ENCODE measurements around the gene SDHC. TPM values are rescaled to one million over a fixed set of nuclear protein-coding genes. Genes with fewer than 3 reads are reported as not detected.

Gene SDHC
- total and polyA plus RNA-seq, 7 experiments from 2014 or later: 66.3 to 274 (median 108) TPM

GRCh38 chr1:161274874-161275273, 39.3 kb upstream of the SDHC start:
- Mint-ChIP-seq H3K9me3 (no peaks in the 10 kb centered on the region), H3K4me1 (no peaks in the 10 kb centered on the region), H3K27ac (no peak overlapping the region), H3K4me3 (no peak overlapping the region), H3K36me3 (peaks cover 0 to 4% (median 0%) of the 10 kb centered on the region in 5 donors), H3K27me3 (peaks cover 0 to 38% (median 6%) of the 10 kb centered on the region in 5 donors)
- Histone ChIP-seq H3K27me3 (ENCODE audit: control insufficient read depth in 2 of 2, insufficient read depth in 2 of 2, low read length in 2 of 2) (no peaks in the 10 kb centered on the region), H3K36me3 (ENCODE audit: control insufficient read depth in 2 of 3, insufficient read depth in 3 of 3, low read length in 3 of 3) (no peaks in the 10 kb centered on the region), H3K9me3 (ENCODE audit: control insufficient read depth in 2 of 3, low read length in 3 of 3) (no peaks in the 10 kb centered on the region), H3K27ac (ENCODE audit: low read depth, low read length) (no peak overlapping the region), H3K4me3 (ENCODE audit: low read length) (no peak overlapping the region), H3K4me1 (ENCODE audit: control insufficient read depth in 2 of 2, insufficient read depth in 2 of 2, low read length in 2 of 2) (no peaks in the 10 kb centered on the region)
- ChIA-PET CTCF (no interaction called here), POLR2A (no interaction called here)
- intact Hi-C loops (cut with micrococcal nuclease): no loop called here
- no peak for DNase-seq
- ATAC-seq: no peak

- intact Hi-C loops (cut with micrococcal nuclease): no loop called here
- Histone ChIP-seq H3K27ac (ENCODE audit: low read depth, low read length) (no peak overlapping the region), H3K4me1 (ENCODE audit: control insufficient read depth in 2 of 2, insufficient read depth in 2 of 2, low read length in 2 of 2) (no peaks in the 10 kb centered on the region), H3K9me3 (ENCODE audit: control insufficient read depth in 2 of 3, low read length in 3 of 3) (no peaks in the 10 kb centered on the region), H3K4me3 (ENCODE audit: low read length) (no peak overlapping the region), H3K36me3 (ENCODE audit: control insufficient read depth in 2 of 3, insufficient read depth in 3 of 3, low read length in 3 of 3) (no peaks in the 10 kb centered on the region), H3K27me3 (ENCODE audit: control insufficient read depth in 2 of 2, insufficient read depth in 2 of 2, low read length in 2 of 2) (no peaks in the 10 kb centered on the region)
- H3K4me1 Mint-ChIP-seq: peaks cover 0 to 5% (median 0%) of the 10 kb centered on the region in 7 donors
- no peak overlapping the region for H3K27ac Mint-ChIP-seq
- ATAC-seq (no peak), DNase-seq (no peak)
- no peaks in the 10 kb centered on the region for H3K9me3 Mint-ChIP-seq
- H3K36me3 Mint-ChIP-seq: peaks cover 0 to 28% (median 13%) of the 10 kb centered on the region in 5 donors
- H3K4me3 Mint-ChIP-seq: no peak overlapping the region
- POLR2A ChIA-PET: interaction anchor here (0.6 kb wide), 1 partner anchor 95 kb away, joined by 4 read pairs; no protein-coding TSS in a partner anchor
- CTCF ChIA-PET: interaction anchor here (0.6 to 1.6 kb wide), 2 partner anchors 52 to 111 kb away, joined by 3 read pairs; no protein-coding TSS in a partner anchor
- peaks cover 0 to 24% (median 0%) of the 10 kb centered on the region in 5 donors for H3K27me3 Mint-ChIP-seq
Measured at GRCh38 chr1:161282991-161283390, 31.2 kb upstream of the SDHC start.

GRCh38 chr1:161285113-161285512, 29.1 kb upstream of the SDHC start:
- no peaks in the 10 kb centered on the region for H3K27me3 ChIP-seq (ENCODE audit: control insufficient read depth in 2 of 2, insufficient read depth in 2 of 2, low read length in 2 of 2)
- H3K36me3 Mint-ChIP-seq: peaks cover 0 to 23% (median 13%) of the 10 kb centered on the region in 5 donors
- H3K9me3 ChIP-seq (ENCODE audit: control insufficient read depth in 2 of 3, low read length in 3 of 3): no peaks in the 10 kb centered on the region
- peaks cover 0 to 15% (median 0%) of the 10 kb centered on the region in 5 donors for H3K27me3 Mint-ChIP-seq
- H3K9me3 Mint-ChIP-seq: no peaks in the 10 kb centered on the region
- DNase-seq (no peak), ATAC-seq (no peak)
- CTCF ChIA-PET: no interaction called here
- no peak overlapping the region for H3K27ac ChIP-seq (ENCODE audit: low read depth, low read length)
- POLR2A ChIA-PET: no interaction called here
- no peak overlapping the region for H3K27ac Mint-ChIP-seq
- no peak overlapping the region for H3K4me3 ChIP-seq (ENCODE audit: low read length)
- no peaks in the 10 kb centered on the region for H3K4me1 ChIP-seq (ENCODE audit: control insufficient read depth in 2 of 2, insufficient read depth in 2 of 2, low read length in 2 of 2)
- intact Hi-C loops (cut with micrococcal nuclease): no loop called here
- no peak overlapping the region for H3K4me3 Mint-ChIP-seq
- no peaks in the 10 kb centered on the region for H3K36me3 ChIP-seq (ENCODE audit: control insufficient read depth in 2 of 3, insufficient read depth in 3 of 3, low read length in 3 of 3)
- H3K4me1 Mint-ChIP-seq: peaks cover 0 to 5% (median 0%) of the 10 kb centered on the region in 7 donors

GRCh38 chr1:161285521-161285920, 28.7 kb upstream of the SDHC start:
- no peak overlapping the region for H3K27ac ChIP-seq (ENCODE audit: low read depth, low read length)
- intact Hi-C loops (cut with micrococcal nuclease): no loop called here

GRCh38 chr1:161287482-161288054, 26.6 kb upstream of the SDHC start:
- no peaks in the 10 kb centered on the region for H3K27me3 ChIP-seq (ENCODE audit: control insufficient read depth in 2 of 2, insufficient read depth in 2 of 2, low read length in 2 of 2)
- Mint-ChIP-seq H3K27ac (no peak overlapping the region), H3K4me3 (no peak overlapping the region), H3K9me3 (peaks cover 0 to 3% (median 0%) of the 10 kb centered on the region in 11 donors), H3K4me1 (peaks cover 0 to 9% (median 0%) of the 10 kb centered on the region in 7 donors), H3K36me3 (peaks cover 0 to 21% (median 12%) of the 10 kb centered on the region in 5 donors), H3K27me3 (peaks cover 0 to 12% (median 0%) of the 10 kb centered on the region in 5 donors)
- H3K36me3 ChIP-seq (ENCODE audit: control insufficient read depth in 2 of 3, insufficient read depth in 3 of 3, low read length in 3 of 3): no peaks in the 10 kb centered on the region
- H3K4me1 ChIP-seq (ENCODE audit: control insufficient read depth in 2 of 2, insufficient read depth in 2 of 2, low read length in 2 of 2): no peaks in the 10 kb centered on the region
- ATAC-seq: no peak
- ChIA-PET POLR2A (interaction anchor here (0.6 to 1.4 kb wide), 3 partner anchors 18 to 67 kb away, joined by 3 read pairs; no protein-coding TSS in a partner anchor), CTCF (interaction anchor here (1.1 kb wide), 1 partner anchor 39 kb away, joined by 3 read pairs; no protein-coding TSS in a partner anchor)
- no peak overlapping the region for H3K27ac ChIP-seq (ENCODE audit: low read depth, low read length)
- DNase-seq: no peak
- H3K4me3 ChIP-seq (ENCODE audit: low read length): no peak overlapping the region
- intact Hi-C loops (cut with micrococcal nuclease): no loop called here
- H3K9me3 ChIP-seq (ENCODE audit: control insufficient read depth in 2 of 3, low read length in 3 of 3): no peaks in the 10 kb centered on the region

More at GRCh38 chr1:161285521-161285920, 28.7 kb upstream of the SDHC start:
- Mint-ChIP-seq H3K27ac (no peak overlapping the region), H3K36me3 (peaks cover 0 to 19% (median 13%) of the 10 kb centered on the region in 5 donors), H3K4me1 (peaks cover 0 to 5% (median 0%) of the 10 kb centered on the region in 7 donors), H3K9me3 (no peaks in the 10 kb centered on the region), H3K27me3 (peaks cover 0 to 12% (median 0%) of the 10 kb centered on the region in 5 donors), H3K4me3 (no peak overlapping the region)
- CTCF ChIA-PET: interaction anchor here (0.6 kb wide), 1 partner anchor 279 kb away, joined by 3 read pairs; no protein-coding TSS in a partner anchor
- no peak for ATAC-seq
- Histone ChIP-seq H3K36me3 (ENCODE audit: control insufficient read depth in 2 of 3, insufficient read depth in 3 of 3, low read length in 3 of 3) (no peaks in the 10 kb centered on the region), H3K4me3 (ENCODE audit: low read length) (no peak overlapping the region), H3K9me3 (ENCODE audit: control insufficient read depth in 2 of 3, low read length in 3 of 3) (no peaks in the 10 kb centered on the region), H3K27me3 (ENCODE audit: control insufficient read depth in 2 of 2, insufficient read depth in 2 of 2, low read length in 2 of 2) (no peaks in the 10 kb centered on the region), H3K4me1 (ENCODE audit: control insufficient read depth in 2 of 2, insufficient read depth in 2 of 2, low read length in 2 of 2) (no peaks in the 10 kb centered on the region)
- POLR2A ChIA-PET: no interaction called here
- no peak for DNase-seq

- Histone ChIP-seq H3K4me1 (ENCODE audit: control insufficient read depth in 2 of 2, insufficient read depth in 2 of 2, low read length in 2 of 2) (no peaks in the 10 kb centered on the region), H3K27ac (ENCODE audit: low read depth, low read length) (no peak overlapping the region), H3K9me3 (ENCODE audit: control insufficient read depth in 2 of 3, low read length in 3 of 3) (no peaks in the 10 kb centered on the region), H3K36me3 (ENCODE audit: control insufficient read depth in 2 of 3, insufficient read depth in 3 of 3, low read length in 3 of 3) (no peaks in the 10 kb centered on the region), H3K4me3 (ENCODE audit: low read length) (no peak overlapping the region), H3K27me3 (ENCODE audit: control insufficient read depth in 2 of 2, insufficient read depth in 2 of 2, low read length in 2 of 2) (no peaks in the 10 kb centered on the region)
- H3K27ac Mint-ChIP-seq: peak overlapping the region in 2 of 9 donors; percentile 28 to 61
- H3K4me1 Mint-ChIP-seq: peaks cover 0 to 6% (median 0%) of the 10 kb centered on the region in 7 donors
- H3K9me3 Mint-ChIP-seq: peaks cover 0 to 3% (median 0%) of the 10 kb centered on the region in 11 donors
- H3K36me3 Mint-ChIP-seq: peaks cover 0 to 5% (median 4%) of the 10 kb centered on the region in 5 donors
- ChIA-PET CTCF (interaction anchor here (0.7 to 2.2 kb wide), 27 partner anchors 11 to 1130 kb away, joined by 3 to 18 read pairs (median 4); partner anchors contain the start of genes F11R, FCER1G, NDUFS2 and PPOX), POLR2A (interaction anchor here (0.8 to 1.5 kb wide), 7 partner anchors 15 to 125 kb away, joined by 3 to 5 read pairs (median 4); partner anchors contain the start of genes PPOX and SDHC)
- no peak overlapping the region for H3K4me3 Mint-ChIP-seq
- intact Hi-C loops (cut with micrococcal nuclease): loop anchor here (1.0 kb wide), 5 partner anchors 63 to 124 kb away; partner anchors contain the start of gene PPOX (in 1 of the 2)
- ATAC-seq (no peak), DNase-seq (no peak)
- no peaks in the 10 kb centered on the region for H3K27me3 Mint-ChIP-seq
Measured at GRCh38 chr1:161290779-161291178, 23.4 kb upstream of the SDHC start.
